Measurements from ENCODE around the gene CCDC8.

DNA sequence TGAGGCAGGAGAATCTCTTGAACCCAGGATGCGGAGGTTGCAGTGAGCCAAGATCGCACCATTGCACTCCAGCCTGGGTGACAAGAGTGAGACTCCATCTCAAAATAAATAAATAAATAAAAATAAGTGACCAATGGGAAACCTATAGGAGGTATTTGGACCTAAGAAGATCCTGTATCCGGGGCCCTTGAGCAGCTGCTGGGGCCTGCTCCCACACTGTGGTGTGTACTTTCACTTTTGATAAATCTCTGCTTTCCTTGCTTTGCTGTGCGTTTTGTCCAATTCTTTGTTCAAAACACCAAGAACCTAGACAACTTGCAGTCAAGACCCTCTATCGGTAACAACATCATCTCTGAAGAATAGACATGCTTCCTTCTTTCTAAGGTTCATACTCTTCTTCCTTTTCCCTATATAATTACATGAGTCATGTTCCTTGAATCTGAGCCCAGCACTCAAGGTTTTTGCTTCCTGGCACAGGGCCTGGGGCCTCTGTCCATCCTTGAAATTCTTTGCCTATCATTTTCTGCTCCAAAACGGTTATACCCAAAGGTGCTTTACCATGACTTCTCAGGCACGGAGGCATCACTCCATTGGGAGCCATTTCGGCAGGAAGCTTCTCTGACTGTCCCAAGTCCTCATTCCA lies 29.6 kb upstream of the CCDC8 start:
- TF ChIP-seq, protein P1, sequence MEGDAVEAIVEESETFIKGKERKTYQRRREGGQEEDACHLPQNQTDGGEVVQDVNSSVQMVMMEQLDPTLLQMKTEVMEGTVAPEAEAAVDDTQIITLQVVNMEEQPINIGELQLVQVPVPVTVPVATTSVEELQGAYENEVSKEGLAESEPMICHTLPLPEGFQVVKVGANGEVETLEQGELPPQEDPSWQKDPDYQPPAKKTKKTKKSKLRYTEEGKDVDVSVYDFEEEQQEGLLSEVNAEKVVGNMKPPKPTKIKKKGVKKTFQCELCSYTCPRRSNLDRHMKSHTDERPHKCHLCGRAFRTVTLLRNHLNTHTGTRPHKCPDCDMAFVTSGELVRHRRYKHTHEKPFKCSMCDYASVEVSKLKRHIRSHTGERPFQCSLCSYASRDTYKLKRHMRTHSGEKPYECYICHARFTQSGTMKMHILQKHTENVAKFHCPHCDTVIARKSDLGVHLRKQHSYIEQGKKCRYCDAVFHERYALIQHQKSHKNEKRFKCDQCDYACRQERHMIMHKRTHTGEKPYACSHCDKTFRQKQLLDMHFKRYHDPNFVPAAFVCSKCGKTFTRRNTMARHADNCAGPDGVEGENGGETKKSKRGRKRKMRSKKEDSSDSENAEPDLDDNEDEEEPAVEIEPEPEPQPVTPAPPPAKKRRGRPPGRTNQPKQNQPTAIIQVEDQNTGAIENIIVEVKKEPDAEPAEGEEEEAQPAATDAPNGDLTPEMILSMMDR (IDR thresholded peaks at IDR 0.05): no peak
- no peak for TF ChIP-seq POLR2A (IDR thresholded peaks at IDR 0.05)
